GM06990 (cell line): ENCODE data around the gene IRF2BP1.

Source experiments
- DNase-seq: peaks from one replicate; pipeline ENCODE4 v3.0.0-alpha.2; 2011; ENCODE audit not compliant: insufficient read length; ENCODE audit errors: extremely low read depth
- H3K27me3 ChIP-seq: replicated peaks from 2 replicates; pipeline ENCODE4 v1.6.0; 2011; ENCODE audit warnings: low read length; ENCODE audit not compliant: control insufficient read depth, insufficient read depth
- H3K36me3 ChIP-seq: 2 replicates; pipeline ENCODE4 v1.5.1; 2011; ENCODE audit warnings: low read length; ENCODE audit not compliant: control insufficient read depth, insufficient read depth
- H3K4me3 ChIP-seq: replicated peaks from 2 replicates; pipeline ENCODE4 v1.5.1; 2011; ENCODE audit warnings: low read depth, mild to moderate bottlenecking, control low read depth, low read length
- TF ChIP-seq, protein P1 (sequence below): IDR thresholded peaks from 2 replicates; pipeline ENCODE4 v1.5.1; 2011; ENCODE audit warnings: low read length, control low read depth, mild to moderate bottlenecking, inconsistent platforms; ENCODE audit not compliant: insufficient read depth, poor library complexity, severe bottlenecking

Gene IRF2BP1

DNA sequence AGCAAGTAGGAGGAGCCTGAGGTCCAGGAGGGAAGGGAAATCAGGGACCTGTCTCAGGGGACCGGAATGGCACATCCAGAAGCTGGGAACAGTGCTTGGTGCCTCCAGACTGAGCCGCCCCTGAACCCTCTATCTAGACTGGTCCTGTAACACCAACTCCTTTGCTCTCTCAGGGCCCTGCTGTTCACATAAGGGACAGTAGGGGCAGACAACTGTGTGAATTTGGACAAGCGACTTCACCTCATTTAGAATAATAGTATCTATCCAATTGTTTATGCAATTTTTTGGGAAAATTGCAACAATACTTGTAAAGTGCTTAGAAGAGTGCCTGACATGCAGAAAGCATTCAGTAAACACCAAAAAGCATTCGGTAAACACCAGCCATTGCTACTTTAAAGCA is 37.0 kb downstream of the IRF2BP1 start:
- Histone ChIP-seq H3K36me3 (peaks cover 35% of the 10 kb centered on the region), H3K4me3 (no peak overlapping the region), H3K27me3 (no peaks in the 10 kb centered on the region)
- DNase-seq: no peak
- TF ChIP-seq, protein P1, sequence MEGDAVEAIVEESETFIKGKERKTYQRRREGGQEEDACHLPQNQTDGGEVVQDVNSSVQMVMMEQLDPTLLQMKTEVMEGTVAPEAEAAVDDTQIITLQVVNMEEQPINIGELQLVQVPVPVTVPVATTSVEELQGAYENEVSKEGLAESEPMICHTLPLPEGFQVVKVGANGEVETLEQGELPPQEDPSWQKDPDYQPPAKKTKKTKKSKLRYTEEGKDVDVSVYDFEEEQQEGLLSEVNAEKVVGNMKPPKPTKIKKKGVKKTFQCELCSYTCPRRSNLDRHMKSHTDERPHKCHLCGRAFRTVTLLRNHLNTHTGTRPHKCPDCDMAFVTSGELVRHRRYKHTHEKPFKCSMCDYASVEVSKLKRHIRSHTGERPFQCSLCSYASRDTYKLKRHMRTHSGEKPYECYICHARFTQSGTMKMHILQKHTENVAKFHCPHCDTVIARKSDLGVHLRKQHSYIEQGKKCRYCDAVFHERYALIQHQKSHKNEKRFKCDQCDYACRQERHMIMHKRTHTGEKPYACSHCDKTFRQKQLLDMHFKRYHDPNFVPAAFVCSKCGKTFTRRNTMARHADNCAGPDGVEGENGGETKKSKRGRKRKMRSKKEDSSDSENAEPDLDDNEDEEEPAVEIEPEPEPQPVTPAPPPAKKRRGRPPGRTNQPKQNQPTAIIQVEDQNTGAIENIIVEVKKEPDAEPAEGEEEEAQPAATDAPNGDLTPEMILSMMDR: peak; percentile 43

DNA sequence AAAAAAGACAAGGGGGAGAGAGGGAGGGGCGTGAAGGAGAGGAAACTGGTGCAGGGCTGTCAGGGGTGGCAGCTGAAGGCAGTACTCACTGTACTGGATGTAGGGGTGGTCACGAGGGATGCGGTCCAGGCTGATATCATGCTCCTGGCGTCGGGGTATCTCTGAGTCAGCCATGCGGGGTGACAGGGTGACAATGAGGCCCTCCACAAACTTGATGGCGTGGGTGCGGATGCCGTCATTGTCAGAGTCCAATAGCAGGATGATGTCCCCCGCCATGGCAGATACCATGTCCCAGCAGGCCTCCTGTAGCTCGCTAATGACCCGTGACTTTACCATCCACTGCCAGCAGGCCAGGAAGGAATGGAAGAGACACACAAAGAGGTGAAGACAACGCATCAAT is 38.3 kb downstream of the IRF2BP1 start:
- DNase-seq: no peak
- no peak overlapping the region for H3K4me3 ChIP-seq
- peaks cover 41% of the 10 kb centered on the region for H3K36me3 ChIP-seq
- TF ChIP-seq, protein P1: no peak
- H3K27me3 ChIP-seq: no peaks in the 10 kb centered on the region

DNA sequence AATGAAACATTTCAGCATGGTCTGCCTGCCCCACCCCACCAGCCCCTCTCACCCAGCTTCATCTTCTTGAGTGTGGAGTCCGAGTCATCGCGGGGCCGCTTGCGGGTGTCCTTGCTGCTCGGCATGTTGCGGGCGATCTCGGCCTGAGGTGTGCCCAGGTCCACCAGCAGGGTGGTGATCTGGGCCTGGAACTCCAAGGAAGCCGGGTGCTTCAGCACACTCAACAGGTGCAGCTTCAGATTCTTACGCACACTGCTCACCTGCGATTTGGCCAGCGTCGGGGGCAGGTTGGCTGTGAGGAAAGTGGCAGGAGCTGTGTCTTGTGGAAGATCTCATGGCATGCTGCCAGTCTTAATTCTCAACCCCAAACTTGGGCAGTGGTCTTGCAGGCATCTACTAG is 43.7 kb downstream of the IRF2BP1 start:
- TF ChIP-seq, protein P1: no peak
- H3K27me3 ChIP-seq: no peaks in the 10 kb centered on the region
- DNase-seq: no peak
- H3K36me3 ChIP-seq: peaks cover 31% of the 10 kb centered on the region
- H3K4me3 ChIP-seq: no peak overlapping the region

DNA sequence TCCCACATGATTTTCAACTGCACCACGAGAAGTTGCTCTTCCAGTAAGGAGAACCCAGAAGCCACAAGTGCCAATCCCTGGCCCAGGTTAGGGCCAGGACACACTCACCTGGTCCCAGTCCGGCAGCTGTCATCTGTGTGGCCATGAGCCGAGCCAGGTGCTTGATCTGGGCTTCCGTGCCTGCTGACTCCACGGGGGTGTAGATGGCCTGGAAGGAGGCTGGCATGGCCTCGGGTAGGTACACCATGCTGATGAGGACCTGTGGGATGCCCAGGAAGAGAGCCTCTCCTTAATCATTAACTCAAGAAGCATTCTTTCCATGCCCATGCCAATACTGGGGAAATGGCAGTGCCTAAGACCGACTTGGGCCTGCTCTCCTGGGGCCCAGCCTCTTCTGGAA is 51.0 kb downstream of the IRF2BP1 start:
- Histone ChIP-seq H3K27me3 (no peaks in the 10 kb centered on the region), H3K4me3 (no peak overlapping the region), H3K36me3 (peaks cover 38% of the 10 kb centered on the region)
- TF ChIP-seq, protein P1: no peak
- no peak for DNase-seq
